ENCODE measurements around the gene PLEK. TPM values are rescaled to one million over a fixed set of nuclear protein-coding genes. Genes with fewer than 3 reads are reported as not detected.

Gene PLEK
- total and polyA plus RNA-seq, 9 of the 15 experiments (the other 6 are each of a cell fraction or from before 2014, with no cell fraction given): 0.14 to 1.2 (median 0.36) TPM

DNA sequence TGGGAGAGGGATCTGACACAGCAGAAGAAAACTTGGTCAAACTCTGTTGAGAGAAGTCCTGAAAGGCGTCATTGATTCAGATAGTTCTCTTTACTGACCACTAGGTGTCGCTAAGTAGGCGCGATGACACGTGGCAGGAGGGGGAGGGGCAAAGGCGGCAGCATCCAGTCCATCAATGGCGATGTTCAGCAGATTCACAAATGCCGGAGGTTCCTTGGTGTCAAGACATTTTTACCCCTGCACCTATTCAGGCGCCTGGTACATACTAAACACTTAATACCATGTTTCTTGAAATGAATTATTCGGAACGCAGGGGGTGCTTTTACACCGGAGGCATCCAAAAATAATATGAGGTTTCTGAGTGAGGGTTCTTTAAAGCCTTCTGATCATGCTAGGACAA lies 3.0 kb upstream of the PLEK start (continued):
- peak; percentile 82 for TF ChIP-seq ZNF592 (IDR thresholded peaks at IDR 0.05)
- peak; percentile 34; the same call in 1 of the 2 replicates for TF ChIP-seq TCF3 (CRISPR knock-in tag; IDR thresholded peaks at IDR 0.05)
- TF ChIP-seq HCFC1 (IDR thresholded peaks at IDR 0.05; ENCODE audit: low read depth, low read length): peak; percentile 47
- peak; percentile 69; the same call in 1 of the 2 replicates for TF ChIP-seq NBN (IDR thresholded peaks at IDR 0.05; ENCODE audit: low read depth)
- no peak for TF ChIP-seq CSDE1 (IDR thresholded peaks at IDR 0.05)
- TF ChIP-seq MXI1 (IDR thresholded peaks at IDR 0.05; ENCODE audit: low read depth, low read length): 0 out of 2 replicates have a peak, but pooled peaks have one; percentile 22
- TF ChIP-seq ZNF551 (CRISPR knock-in tag; IDR thresholded peaks at IDR 0.05): no peak
- peak; percentile 22; the same call in 1 of the 2 replicates for TF ChIP-seq FOXM1 (IDR thresholded peaks at IDR 0.05; ENCODE audit: low read depth)
- no peak for TF ChIP-seq FOXM1 (CRISPR knock-in tag; IDR thresholded peaks at IDR 0.05; ENCODE audit: low read depth)
- TF ChIP-seq MCM2 (IDR thresholded peaks at IDR 0.05; ENCODE audit: low read depth): no peak
- no peak for TF ChIP-seq RUNX1 (IDR thresholded peaks at IDR 0.05; ENCODE audit: low read depth)
- peak in 1 of 2 experiments; percentile 31; a peak in 1 of 4 replicates for TF ChIP-seq KDM1A (IDR thresholded peaks at IDR 0.05)
- TF ChIP-seq TAF7 (tag; IDR thresholded peaks at IDR 0.05): no peak
- TF ChIP-seq BRD9 (IDR thresholded peaks at IDR 0.05; ENCODE audit: low read depth, partially characterized antibody): peak; percentile 43
- no peak for TF ChIP-seq ZNF830 (CRISPR knock-in tag; IDR thresholded peaks at IDR 0.05)
- TF ChIP-seq, protein P1, sequence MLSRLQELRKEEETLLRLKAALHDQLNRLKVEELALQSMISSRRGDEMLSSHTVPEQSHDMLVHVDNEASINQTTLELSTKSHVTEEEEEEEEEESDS (CRISPR knock-in tag; IDR thresholded peaks at IDR 0.05): no peak
- no peak for TF ChIP-seq CHD1 (IDR thresholded peaks at IDR 0.05; ENCODE audit: low read length)
